HL-60 (cell line): ENCODE measurements around the gene RNF141.

Source experiments
- GABPA ChIP-seq: IDR thresholded peaks from 2 replicates; pipeline ENCODE4 v1.6.1; 2012; ENCODE audit warnings: low read depth
- POLR2AphosphoS5 ChIP-seq: IDR thresholded peaks from 2 replicates; pipeline ENCODE4 v1.6.1; 2012; ENCODE audit warnings: low read depth
- SPI1 ChIP-seq: IDR thresholded peaks from 2 replicates; pipeline ENCODE4 v1.6.1; 2012; ENCODE audit warnings: low read depth, mild to moderate bottlenecking, borderline replicate concordance
- TF ChIP-seq, protein P1 (sequence below): IDR thresholded peaks from one replicate; pipeline ENCODE4 v1.5.1; 2011; ENCODE audit warnings: low read length, control low read depth, inconsistent platforms; ENCODE audit not compliant: insufficient read depth
- TF ChIP-seq, protein P2 (sequence below): IDR thresholded peaks from 2 replicates; pipeline ENCODE4 v1.6.1; 2012; ENCODE audit warnings: low read depth; ENCODE audit not compliant: insufficient replicate concordance

DNA sequence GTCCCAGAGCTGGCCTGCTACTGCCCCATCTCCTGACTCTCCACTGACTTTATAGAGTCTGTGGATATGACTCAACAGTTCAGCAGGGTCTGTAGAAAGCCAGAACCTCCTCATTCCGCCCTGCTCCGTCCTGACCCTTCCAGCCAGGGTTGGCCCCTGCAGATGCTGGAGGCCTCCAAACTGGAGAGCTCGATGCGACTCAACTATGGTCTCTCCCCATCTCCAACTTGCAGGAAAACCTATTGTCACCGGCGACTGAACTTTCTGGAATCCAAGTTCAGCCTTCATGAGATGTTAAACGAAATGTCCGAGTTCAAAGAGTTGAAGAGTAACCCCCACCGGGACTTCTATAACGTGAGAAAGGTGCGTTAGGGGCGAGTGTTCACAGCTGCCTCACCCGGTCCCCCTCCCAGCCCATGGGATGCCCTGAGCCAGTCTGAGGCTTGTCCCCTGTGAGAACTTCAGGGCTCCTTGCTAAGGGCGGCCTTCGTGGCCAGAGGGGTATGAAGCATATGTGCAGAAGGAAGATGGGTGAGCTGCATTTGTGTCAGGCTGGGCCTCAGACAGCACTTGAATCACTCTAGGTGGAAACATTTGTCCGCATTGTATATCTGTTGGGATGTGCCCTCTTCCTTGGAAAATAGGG lies 53.9 kb downstream of the RNF141 start:
- TF ChIP-seq, protein P1, sequence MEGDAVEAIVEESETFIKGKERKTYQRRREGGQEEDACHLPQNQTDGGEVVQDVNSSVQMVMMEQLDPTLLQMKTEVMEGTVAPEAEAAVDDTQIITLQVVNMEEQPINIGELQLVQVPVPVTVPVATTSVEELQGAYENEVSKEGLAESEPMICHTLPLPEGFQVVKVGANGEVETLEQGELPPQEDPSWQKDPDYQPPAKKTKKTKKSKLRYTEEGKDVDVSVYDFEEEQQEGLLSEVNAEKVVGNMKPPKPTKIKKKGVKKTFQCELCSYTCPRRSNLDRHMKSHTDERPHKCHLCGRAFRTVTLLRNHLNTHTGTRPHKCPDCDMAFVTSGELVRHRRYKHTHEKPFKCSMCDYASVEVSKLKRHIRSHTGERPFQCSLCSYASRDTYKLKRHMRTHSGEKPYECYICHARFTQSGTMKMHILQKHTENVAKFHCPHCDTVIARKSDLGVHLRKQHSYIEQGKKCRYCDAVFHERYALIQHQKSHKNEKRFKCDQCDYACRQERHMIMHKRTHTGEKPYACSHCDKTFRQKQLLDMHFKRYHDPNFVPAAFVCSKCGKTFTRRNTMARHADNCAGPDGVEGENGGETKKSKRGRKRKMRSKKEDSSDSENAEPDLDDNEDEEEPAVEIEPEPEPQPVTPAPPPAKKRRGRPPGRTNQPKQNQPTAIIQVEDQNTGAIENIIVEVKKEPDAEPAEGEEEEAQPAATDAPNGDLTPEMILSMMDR: no peak
- TF ChIP-seq SPI1: no peak
- TF ChIP-seq, protein P2, sequence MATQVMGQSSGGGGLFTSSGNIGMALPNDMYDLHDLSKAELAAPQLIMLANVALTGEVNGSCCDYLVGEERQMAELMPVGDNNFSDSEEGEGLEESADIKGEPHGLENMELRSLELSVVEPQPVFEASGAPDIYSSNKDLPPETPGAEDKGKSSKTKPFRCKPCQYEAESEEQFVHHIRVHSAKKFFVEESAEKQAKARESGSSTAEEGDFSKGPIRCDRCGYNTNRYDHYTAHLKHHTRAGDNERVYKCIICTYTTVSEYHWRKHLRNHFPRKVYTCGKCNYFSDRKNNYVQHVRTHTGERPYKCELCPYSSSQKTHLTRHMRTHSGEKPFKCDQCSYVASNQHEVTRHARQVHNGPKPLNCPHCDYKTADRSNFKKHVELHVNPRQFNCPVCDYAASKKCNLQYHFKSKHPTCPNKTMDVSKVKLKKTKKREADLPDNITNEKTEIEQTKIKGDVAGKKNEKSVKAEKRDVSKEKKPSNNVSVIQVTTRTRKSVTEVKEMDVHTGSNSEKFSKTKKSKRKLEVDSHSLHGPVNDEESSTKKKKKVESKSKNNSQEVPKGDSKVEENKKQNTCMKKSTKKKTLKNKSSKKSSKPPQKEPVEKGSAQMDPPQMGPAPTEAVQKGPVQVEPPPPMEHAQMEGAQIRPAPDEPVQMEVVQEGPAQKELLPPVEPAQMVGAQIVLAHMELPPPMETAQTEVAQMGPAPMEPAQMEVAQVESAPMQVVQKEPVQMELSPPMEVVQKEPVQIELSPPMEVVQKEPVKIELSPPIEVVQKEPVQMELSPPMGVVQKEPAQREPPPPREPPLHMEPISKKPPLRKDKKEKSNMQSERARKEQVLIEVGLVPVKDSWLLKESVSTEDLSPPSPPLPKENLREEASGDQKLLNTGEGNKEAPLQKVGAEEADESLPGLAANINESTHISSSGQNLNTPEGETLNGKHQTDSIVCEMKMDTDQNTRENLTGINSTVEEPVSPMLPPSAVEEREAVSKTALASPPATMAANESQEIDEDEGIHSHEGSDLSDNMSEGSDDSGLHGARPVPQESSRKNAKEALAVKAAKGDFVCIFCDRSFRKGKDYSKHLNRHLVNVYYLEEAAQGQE: no peak
- TF ChIP-seq POLR2AphosphoS5: no peak
- TF ChIP-seq GABPA: no peak
